Measurements from ENCODE around the gene RETREG3.

DNA sequence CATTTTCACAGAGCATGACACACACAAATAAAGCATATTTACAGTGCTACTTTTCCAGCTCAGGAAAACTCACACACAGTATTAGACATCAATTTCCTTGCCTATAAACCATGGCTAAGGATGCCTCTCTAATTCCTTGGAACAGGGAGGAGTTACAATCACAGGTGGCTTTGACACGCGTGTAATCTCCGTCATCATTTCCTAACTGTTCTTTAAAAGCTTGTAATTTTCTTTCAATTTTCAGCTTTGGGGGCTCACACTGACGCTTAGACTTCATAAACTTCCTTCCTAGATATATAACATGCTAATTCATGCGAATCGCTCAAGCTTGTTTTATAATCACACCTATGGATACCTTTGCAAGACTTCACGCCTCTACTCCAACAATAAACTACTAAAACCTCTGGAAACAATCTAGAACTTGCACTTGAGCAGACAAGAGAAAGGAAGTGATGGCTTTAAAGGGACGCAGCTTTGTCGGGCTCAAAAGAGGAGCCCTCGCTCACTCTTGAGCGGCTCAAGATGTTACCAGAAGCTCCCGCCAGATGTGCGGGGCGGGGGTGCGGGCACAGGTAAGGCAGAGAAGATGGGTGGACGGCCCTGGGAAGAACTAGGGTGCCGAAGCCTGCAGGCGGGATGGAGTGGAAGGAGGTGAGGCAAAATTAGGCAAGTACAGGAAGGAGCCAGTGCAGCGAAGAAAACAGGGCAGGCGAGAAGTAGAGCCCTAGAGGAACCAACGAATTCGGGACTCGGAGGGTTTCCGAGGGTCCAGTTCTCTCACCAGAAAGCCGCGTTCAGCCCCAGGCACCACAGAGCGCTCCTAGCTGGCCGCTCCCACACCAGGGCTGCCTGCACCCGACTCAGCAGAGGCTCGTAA lies 631 bp downstream of the RETREG3 start:
- no peak for TF ChIP-seq POLR2A (IDR thresholded peaks at IDR 0.05)
- TF ChIP-seq, protein P1, sequence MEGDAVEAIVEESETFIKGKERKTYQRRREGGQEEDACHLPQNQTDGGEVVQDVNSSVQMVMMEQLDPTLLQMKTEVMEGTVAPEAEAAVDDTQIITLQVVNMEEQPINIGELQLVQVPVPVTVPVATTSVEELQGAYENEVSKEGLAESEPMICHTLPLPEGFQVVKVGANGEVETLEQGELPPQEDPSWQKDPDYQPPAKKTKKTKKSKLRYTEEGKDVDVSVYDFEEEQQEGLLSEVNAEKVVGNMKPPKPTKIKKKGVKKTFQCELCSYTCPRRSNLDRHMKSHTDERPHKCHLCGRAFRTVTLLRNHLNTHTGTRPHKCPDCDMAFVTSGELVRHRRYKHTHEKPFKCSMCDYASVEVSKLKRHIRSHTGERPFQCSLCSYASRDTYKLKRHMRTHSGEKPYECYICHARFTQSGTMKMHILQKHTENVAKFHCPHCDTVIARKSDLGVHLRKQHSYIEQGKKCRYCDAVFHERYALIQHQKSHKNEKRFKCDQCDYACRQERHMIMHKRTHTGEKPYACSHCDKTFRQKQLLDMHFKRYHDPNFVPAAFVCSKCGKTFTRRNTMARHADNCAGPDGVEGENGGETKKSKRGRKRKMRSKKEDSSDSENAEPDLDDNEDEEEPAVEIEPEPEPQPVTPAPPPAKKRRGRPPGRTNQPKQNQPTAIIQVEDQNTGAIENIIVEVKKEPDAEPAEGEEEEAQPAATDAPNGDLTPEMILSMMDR (IDR thresholded peaks at IDR 0.05), result no peak
- no peak for TF ChIP-seq POLR2AphosphoS5 (IDR thresholded peaks at IDR 0.05)
- no peak for TF ChIP-seq EP300 (IDR thresholded peaks at IDR 0.05)

Data from upper lobe of left lung (tissue), 4 donors.